ENCODE results near the gene GOLGA7B. TPM values are rescaled to one million over a fixed set of nuclear protein-coding genes. Genes with fewer than 3 reads are reported as not detected.

Gene GOLGA7B
- total RNA-seq, 4 donors from 2014 or later: 0.19 to 1.6 (median 0.57) TPM

GRCh38 chr10:97901381-97901780 lies 51.7 kb downstream of the GOLGA7B start:
- no peak for ATAC-seq (ENCODE audit: low FRiP score)
- TF ChIP-seq CTCF (IDR thresholded peaks at IDR 0.05): no peak
- no peak for DNase-seq (ENCODE audit: low spot score)

GRCh38 chr10:97903128-97904017 lies 53.7 kb downstream of the GOLGA7B start:
- ATAC-seq (ENCODE audit: low FRiP score) (no peak), DNase-seq (ENCODE audit: low spot score) (no peak)
- TF ChIP-seq CTCF (IDR thresholded peaks at IDR 0.05): no peak

GRCh38 chr10:97904018-97904381 lies 54.4 kb downstream of the GOLGA7B start:
- ATAC-seq (ENCODE audit: low FRiP score) (no peak), DNase-seq (ENCODE audit: low spot score) (no peak)
- no peak for TF ChIP-seq CTCF (IDR thresholded peaks at IDR 0.05)

- no peak for TF ChIP-seq CTCF (IDR thresholded peaks at IDR 0.05)
- ATAC-seq (ENCODE audit: low FRiP score) (no peak), DNase-seq (ENCODE audit: low spot score) (no peak)
Observed at GRCh38 chr10:97904576-97904975, 54.9 kb downstream of the GOLGA7B start.

GRCh38 chr10:97905276-97905675 lies 55.6 kb downstream of the GOLGA7B start:
- TF ChIP-seq CTCF (IDR thresholded peaks at IDR 0.05): no peak
- no peak for ATAC-seq (ENCODE audit: low FRiP score)
- no peak for DNase-seq (ENCODE audit: low spot score)

GRCh38 chr10:97907211-97907610 lies 57.6 kb downstream of the GOLGA7B start:
- DNase-seq (ENCODE audit: low spot score) (no peak), ATAC-seq (ENCODE audit: low FRiP score) (no peak)
- TF ChIP-seq CTCF (IDR thresholded peaks at IDR 0.05): no peak

- no peak for TF ChIP-seq CTCF (IDR thresholded peaks at IDR 0.05)
- no peak for DNase-seq (ENCODE audit: low spot score)
- ATAC-seq (ENCODE audit: low FRiP score): no peak
Observed at GRCh38 chr10:97907830-97908229, 58.2 kb downstream of the GOLGA7B start.

Data from omental fat pad (tissue), 4 donors.